Ramos (cell line): ENCODE results near the gene YTHDF1.

Source experiments
- in situ Hi-C: fragments of 300-500 bp; cut with MboI; formaldehyde crosslinking; loops from one replicate; pipeline ENCODE4 v1.14.3; 2022; ENCODE audit warnings: low sequenced_read_pairs; ENCODE audit not compliant: unreplicated experiment

YTHDF1 gene

DNA sequence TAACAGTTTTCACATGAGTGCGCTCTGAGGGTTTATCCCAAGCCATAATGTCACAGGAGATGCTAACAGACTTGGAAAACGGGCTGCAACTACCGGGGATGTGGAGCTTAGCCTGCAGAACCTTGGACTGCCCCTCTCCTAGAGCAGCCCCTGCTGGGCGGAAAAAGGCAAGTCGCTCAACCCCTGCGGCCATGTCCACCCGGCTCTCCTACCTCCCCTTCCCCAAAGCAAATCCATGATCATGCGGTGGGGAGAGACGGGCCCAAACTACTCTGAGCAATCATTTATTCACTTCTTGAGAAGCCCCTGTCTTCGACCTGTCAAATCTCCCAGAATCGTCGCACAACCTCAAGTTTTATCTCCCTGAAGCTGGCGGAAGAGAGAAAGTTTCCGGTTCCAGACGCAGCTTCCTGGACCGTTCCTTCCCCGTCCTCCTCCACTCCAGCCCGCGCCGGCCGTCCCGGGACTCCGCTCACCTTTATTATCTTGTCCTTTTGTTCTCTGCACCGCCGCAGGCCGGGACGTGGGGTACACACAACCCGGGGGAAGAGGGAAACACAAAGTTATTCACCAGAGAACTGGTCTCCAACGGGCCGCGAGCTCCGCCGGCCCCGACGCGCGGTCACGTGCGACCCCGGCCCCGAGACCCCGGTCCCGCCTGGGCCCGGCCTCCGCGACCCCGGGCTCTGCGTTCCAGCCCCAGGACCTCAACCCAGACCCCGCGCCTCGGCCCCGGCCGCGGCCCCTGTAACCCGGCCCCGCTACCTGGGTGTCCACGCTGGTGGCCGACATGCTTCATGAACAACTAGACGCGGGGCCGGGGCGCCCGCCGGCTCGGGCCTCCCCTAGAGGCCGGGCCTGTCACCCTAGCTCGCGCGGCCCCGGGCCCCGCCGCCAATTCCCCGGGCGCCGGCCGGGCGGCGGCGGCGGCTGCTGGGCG is 560 bp downstream of the YTHDF1 start:
- in situ Hi-C loops, result no loop called here

GRCh38 chr20:63214514-63214913 is 1.4 kb downstream of the YTHDF1 start:
- in situ Hi-C loops, result no loop called here

DNA sequence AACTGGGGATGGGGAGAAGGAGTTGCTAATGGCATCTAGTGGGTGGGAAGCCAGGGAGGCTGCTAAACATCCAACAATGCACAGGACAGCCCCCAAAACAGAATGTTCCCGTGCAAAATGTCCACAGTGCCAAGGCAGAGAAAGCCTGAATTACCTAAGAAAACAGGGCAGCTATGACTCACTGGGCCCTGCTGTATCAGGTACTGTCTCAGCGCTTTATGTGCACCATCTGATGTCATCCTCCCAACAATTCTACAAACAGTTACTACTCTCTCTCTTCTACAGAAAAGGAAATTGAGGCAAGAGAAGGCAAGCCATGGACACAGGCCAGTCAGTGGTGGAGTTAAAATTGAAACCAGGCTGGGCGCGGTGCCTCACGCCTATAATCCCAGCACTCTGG is 3.1 kb downstream of the YTHDF1 start:
- in situ Hi-C loops, result no loop called here

DNA sequence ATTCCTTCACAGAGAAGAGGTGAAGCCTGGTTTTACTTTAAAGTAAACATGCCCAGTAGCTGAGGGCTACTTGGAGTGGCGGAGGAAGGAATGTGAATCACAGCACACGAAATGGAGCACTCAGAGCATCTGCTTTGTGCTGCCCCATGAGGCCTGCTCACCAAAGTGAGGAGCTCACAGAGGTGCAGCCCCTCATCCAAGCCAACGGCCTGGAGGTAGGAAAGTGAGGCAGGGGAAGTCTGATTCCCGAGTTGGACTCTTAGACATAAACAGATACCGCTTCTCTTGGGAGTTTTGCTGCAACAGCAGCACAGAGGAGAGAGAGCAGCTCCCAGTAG is 3.6 kb downstream of the YTHDF1 start:
- in situ Hi-C loops, result no loop called here

GRCh38 chr20:63210011-63210605 is 5.8 kb downstream of the YTHDF1 start:
- in situ Hi-C loops, result no loop called here

DNA sequence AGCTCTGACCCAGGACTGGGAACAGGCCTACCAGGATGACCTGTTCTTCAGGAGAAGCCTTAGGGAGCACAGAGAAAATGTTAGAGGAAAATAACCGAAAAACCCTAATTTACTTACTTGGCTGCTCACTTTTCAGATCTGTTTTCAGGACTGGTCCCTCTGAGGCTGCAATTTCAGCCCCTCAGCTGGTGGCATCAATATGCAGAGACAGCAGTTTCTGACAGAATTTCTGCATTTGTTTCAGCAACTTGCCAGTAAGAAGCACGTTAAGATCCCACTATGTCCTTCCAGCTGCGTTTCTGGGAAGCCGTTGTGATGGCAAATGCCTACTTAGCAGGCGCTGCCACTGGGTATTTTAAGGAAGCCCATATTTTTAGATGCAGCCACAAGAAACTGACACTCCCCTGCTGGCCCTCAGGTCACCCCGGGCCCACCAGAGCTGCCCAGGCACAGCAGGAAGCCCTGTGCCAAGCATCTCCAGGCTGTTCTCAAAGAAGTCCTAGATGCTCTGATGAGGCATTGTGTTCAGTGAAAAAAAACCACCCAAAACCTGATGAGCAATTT is 7.5 kb downstream of the YTHDF1 start:
- in situ Hi-C loops, result no loop called here

- in situ Hi-C loops, result no loop called here
Observed at GRCh38 chr20:63206878-63207277, 9.1 kb downstream of the YTHDF1 start.

GRCh38 chr20:63205896-63206295 is 10.0 kb downstream of the YTHDF1 start:
- in situ Hi-C loops, result no loop called here

- in situ Hi-C loops, result no loop called here
Observed at GRCh38 chr20:63204362-63204761, 11.6 kb downstream of the YTHDF1 start.

- in situ Hi-C loops, result no loop called here
Observed at GRCh38 chr20:63202811-63203526, 13.0 kb downstream of the YTHDF1 start.

DNA sequence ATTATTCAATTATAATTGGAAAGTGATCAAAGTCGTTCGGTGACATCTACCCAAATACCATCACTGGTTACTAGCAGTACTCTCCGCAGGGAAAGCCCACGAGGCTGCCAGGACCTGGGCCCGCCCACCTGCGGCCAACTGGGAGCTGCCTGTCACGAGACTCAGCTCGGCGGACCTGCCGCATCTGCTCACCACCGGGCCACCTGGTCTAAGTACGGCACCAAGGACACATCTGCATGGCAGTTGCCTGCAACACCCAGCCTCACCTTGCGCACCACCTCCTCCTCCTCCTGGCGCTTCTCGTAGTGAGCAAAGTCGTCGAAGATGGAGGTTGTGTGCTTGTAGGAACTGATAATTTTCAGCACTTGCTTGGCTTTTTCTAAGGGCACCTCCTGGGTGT is 13.9 kb downstream of the YTHDF1 start:
- in situ Hi-C loops, result no loop called here

- in situ Hi-C loops, result no loop called here
Observed at GRCh38 chr20:63198606-63199005, 17.3 kb downstream of the YTHDF1 start.

GRCh38 chr20:63196768-63197470 is 19.0 kb downstream of the YTHDF1 start:
- in situ Hi-C loops, result no loop called here

DNA sequence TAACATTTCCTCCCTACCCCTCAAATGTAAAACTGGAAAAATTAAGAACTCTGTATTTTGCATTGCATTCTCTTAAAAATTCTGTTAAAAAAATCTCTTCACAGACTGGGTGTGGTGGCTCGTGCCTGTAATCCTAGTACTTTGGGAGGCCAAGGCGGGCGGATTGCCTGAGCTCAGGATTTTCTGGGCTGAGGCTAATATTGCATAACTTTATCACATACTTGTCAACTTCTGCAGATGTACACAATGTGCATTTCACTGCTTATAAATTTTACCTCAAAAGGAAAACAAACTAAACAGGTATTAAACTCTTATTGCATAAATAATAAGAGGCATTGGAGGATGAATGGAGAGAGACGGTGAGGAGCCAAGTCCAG is 21.1 kb downstream of the YTHDF1 start:
- in situ Hi-C loops, result no loop called here

DNA sequence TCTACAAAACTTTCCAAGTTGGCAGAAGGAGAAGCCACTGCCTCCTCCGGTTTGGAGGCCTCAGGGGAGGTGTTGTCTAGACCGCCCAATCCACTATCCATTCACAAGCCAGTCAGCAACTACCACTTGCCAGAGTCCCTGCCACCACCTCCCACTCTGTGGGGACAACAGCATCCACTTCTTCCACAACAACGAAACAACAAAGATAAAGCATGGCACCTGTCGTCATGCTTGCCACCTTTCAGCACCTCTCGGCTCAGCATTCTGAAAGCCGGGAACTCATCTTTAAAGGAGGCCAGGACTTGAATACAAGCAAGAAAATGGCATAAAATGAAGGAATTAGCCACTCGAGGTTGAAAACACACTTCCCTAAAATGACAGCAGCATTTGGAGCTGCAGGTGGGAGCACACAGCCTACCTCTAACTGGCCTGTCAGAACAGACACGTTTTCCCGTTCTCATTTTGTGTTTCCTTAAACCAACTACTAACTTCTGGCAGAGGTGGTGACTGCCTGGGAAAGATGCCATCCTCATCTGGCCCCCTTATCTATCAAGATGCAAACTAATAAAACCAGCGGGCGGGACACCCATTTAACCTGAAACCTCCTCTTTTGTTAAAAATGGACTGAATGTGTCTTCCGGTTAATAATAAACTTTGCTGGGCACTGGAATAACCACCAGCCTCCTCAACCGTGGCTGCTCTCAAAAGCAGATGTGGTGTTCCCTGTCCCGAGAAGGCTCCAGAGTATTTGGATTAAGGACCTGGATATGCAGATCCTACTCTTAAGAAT is 21.7 kb downstream of the YTHDF1 start:
- in situ Hi-C loops, result no loop called here

- in situ Hi-C loops, result no loop called here
Observed at GRCh38 chr20:63192721-63193120, 23.2 kb downstream of the YTHDF1 start.

DNA sequence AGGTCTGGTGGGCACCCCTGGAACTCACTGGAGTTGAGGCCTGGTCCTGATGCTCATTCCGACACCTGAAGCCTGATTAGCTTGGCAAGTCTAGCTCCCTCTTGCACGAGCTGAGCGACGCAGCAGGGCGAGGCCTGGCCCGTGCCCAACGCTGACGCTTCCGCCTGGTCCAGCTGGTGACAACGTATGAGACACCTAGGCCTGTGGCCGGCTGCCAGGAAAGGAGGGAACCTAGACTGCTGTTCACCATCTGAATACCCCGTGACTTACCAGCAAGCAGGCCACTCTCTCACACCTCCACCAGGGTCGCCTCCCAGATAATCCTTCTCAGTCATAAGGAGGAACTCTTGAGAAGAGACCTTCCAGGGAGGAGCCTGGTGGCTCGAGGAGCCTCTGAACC is 24.5 kb downstream of the YTHDF1 start:
- in situ Hi-C loops, result no loop called here

DNA sequence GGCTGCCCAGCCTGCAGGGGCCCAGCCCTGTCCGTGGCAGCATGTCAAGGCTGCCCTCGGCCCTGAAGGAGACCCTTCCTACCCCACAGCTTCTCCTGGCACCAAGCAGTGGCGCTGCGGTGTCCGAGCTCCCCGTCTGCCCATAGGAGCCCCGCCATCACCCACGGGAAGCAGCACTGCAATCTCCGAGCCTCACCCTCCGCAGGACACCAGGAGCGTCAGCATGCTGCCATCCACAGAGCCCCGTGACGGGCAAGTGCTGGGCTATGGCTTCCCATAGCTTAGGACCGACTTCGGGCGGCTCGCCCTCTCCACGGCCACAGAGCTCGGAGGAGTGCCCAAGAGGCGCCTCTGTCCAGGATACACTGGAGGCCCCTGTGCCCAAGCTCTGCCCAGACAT is 25.1 kb downstream of the YTHDF1 start:
- in situ Hi-C loops, result no loop called here

GRCh38 chr20:63189846-63190559 is 25.9 kb downstream of the YTHDF1 start:
- in situ Hi-C loops, result no loop called here
